NB4 (cell line): ENCODE data around the gene TTC22.

Experiments used
- DNase-seq: peaks from one replicate; pipeline ENCODE4 v3.0.0; 2010; ENCODE audit warnings: low read depth
- H3K4me3 ChIP-seq: one replicate; pipeline ENCODE4 v1.5.1; 2011; ENCODE audit warnings: mild to moderate bottlenecking, low read depth, low read length, moderate library complexity
- CTCF ChIP-seq: IDR thresholded peaks from one replicate; pipeline ENCODE4 v1.5.1; 2012; ENCODE audit warnings: low read depth, low read length
- MAX ChIP-seq: IDR thresholded peaks from 2 replicates; pipeline ENCODE4 v1.6.1; 2011; ENCODE audit warnings: low read depth, low read length
- MYC ChIP-seq: IDR thresholded peaks from 2 replicates; pipeline ENCODE4 v1.6.1; 2011; ENCODE audit warnings: low read depth, low read length
- POLR2A ChIP-seq: IDR thresholded peaks from 2 replicates; pipeline ENCODE4 v1.6.1; 2011; ENCODE audit warnings: mild to moderate bottlenecking; ENCODE audit not compliant: insufficient read length; ENCODE audit errors: extremely low read depth

Gene TTC22

DNA sequence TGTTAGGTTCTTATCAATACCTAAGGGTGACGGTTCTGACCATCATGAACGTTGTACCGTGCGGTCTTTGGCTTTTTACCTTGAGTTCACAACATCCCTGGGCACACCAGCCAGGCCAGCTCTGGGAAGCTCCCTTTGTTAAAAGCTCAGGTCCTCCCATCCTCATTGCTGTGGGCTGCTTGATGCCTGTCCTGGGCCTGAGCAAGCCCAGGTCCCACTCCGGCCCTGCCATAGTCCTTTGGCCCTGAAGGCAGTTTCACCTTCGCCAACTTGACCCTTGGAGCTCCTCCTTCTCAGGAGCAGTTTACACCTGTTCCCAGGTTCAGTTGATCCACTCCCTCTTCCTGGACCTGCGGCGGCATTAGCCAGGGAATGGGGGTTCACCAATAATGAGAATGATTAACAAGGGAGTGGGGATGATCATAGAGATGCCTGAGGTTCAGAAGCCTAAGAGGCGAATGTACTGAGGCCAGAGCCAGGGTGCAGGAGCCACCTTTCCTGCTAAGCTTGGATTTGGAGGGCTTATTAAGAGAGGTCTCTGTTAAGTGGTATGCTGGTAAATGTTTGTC lies 45.7 kb upstream of the TTC22 start:
- DNase-seq, result no peak
- no peak overlapping the region for H3K4me3 ChIP-seq
- TF ChIP-seq POLR2A (no peak), MAX (no peak)

DNA sequence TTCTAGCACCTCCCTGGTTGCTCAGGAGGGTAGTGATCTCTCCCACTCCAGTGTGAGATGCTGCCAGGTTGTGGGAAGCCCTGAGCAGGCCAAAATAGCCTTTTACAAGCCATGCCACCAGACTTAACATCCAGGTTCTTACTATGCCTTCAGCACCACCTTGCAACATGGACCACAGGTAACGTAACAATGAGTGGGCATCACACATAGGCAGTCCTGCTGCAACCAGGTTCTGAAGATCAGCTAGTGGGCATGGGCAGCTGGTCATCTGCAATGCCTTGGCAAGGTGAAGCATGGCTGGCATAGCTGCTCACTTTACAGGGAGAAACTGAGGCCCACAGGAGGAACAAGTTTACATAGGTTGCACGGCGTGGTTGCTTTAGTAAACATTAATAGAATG lies 45.2 kb upstream of the TTC22 start:
- TF ChIP-seq MYC (no peak), CTCF (no peak), POLR2A (no peak)
- no peak overlapping the region for H3K4me3 ChIP-seq
- no peak for DNase-seq

GRCh38 chr1:54845772-54846171 lies 44.6 kb upstream of the TTC22 start:
- DNase-seq, result no peak
- no peak for TF ChIP-seq MYC
- H3K4me3 ChIP-seq, result no peak overlapping the region

GRCh38 chr1:54844564-54844963 lies 43.4 kb upstream of the TTC22 start:
- H3K4me3 ChIP-seq, result no peak overlapping the region
- TF ChIP-seq POLR2A (no peak), MAX (no peak), CTCF (no peak), MYC (no peak)
- DNase-seq, result no peak

- TF ChIP-seq CTCF (no peak), MAX (no peak), MYC (no peak), POLR2A (no peak)
- H3K4me3 ChIP-seq, result no peak overlapping the region
- DNase-seq, result no peak
Measured at GRCh38 chr1:54843449-54843848, 42.3 kb upstream of the TTC22 start.

GRCh38 chr1:54842963-54843362 lies 41.8 kb upstream of the TTC22 start:
- no peak for DNase-seq
- no peak for TF ChIP-seq CTCF
- no peak for TF ChIP-seq MYC
- no peak for TF ChIP-seq POLR2A
- TF ChIP-seq MAX, result no peak

GRCh38 chr1:54842206-54842915 lies 41.2 kb upstream of the TTC22 start:
- DNase-seq, result no peak
- no peak overlapping the region for H3K4me3 ChIP-seq
- TF ChIP-seq MAX, result no peak
- no peak for TF ChIP-seq MYC
- TF ChIP-seq CTCF, result no peak
- TF ChIP-seq POLR2A, result no peak

More at GRCh38 chr1:54842963-54843362, 41.8 kb upstream of the TTC22 start:
- no peak overlapping the region for H3K4me3 ChIP-seq
